HepG2 (cell line): Measurements from ENCODE around the gene MYL12B. TPM values are rescaled to one million over a fixed set of nuclear protein-coding genes. Genes with fewer than 3 reads are reported as not detected.

ENCODE experiments used
- CCAR2 ChIP-seq: fragments of 200-400 bp; formaldehyde crosslinking; optimal IDR thresholded peaks from 2 replicates; pipeline ENCODE3; 2018; ENCODE audit warnings: low read depth, mild to moderate bottlenecking, low read length, moderate library complexity
- HMGXB3 ChIP-seq: sonication (generic); formaldehyde crosslinking; IDR thresholded peaks from 2 replicates; pipeline ENCODE4 v1.4.0; 2020; ENCODE audit warnings: missing genetic modification reagents, borderline replicate concordance
- IKZF4 ChIP-seq: sonication (generic); formaldehyde crosslinking; IDR thresholded peaks from 2 replicates; pipeline ENCODE4 v1.5.1; 2020; ENCODE audit warnings: borderline replicate concordance, mild to moderate bottlenecking, low read depth, missing genetic modification reagents; ENCODE audit errors: not compliant biosample characterization
- KDM1A ChIP-seq: IDR thresholded peaks from 2 replicates; pipeline ENCODE4 v1.6.1; 2016; ENCODE audit warnings: missing compliant biosample characterization
- NRL ChIP-seq: sonication (generic); formaldehyde crosslinking; IDR thresholded peaks from 2 replicates; pipeline ENCODE4 v1.5.0; 2020; ENCODE audit warnings: missing genetic modification reagents, mild to moderate bottlenecking, moderate library complexity, borderline replicate concordance
- PBX3 ChIP-seq: sonication (generic); formaldehyde crosslinking; IDR thresholded peaks from 2 replicates; pipeline ENCODE4 v1.8.1; 2023; ENCODE audit warnings: missing genetic modification reagents, inconsistent platforms, borderline replicate concordance
- REL ChIP-seq: sonication (generic); formaldehyde crosslinking; conservative IDR thresholded peaks from 2 replicates; pipeline ENCODE4 v1.8.0; 2022; ENCODE audit warnings: mild to moderate bottlenecking, missing genetic modification reagents, moderate library complexity
- SIX1 ChIP-seq: sonication (generic); formaldehyde crosslinking; IDR thresholded peaks from 2 replicates; pipeline ENCODE4 v1.4.0; 2020; ENCODE audit warnings: missing genetic modification reagents, borderline replicate concordance
- TARDBP ChIP-seq: sonication (generic); formaldehyde crosslinking; IDR thresholded peaks from 2 replicates; pipeline ENCODE4 v1.8.0; 2022; ENCODE audit warnings: mild to moderate bottlenecking, missing genetic modification reagents
- U2AF1 ChIP-seq: fragments of 200-400 bp; formaldehyde crosslinking; optimal IDR thresholded peaks from 2 replicates; pipeline ENCODE3; 2017; ENCODE audit warnings: mild to moderate bottlenecking, low read depth, low read length
- ZFP91 ChIP-seq: sonication (generic); formaldehyde crosslinking; IDR thresholded peaks from 2 replicates; pipeline ENCODE4 v1.9.0; 2022; ENCODE audit warnings: missing genetic modification reagents, mild to moderate bottlenecking, borderline replicate concordance
- ZNF205 ChIP-seq: IDR thresholded peaks from 2 replicates; pipeline ENCODE4 v1.6.1; 2018; ENCODE audit warnings: missing biosample characterization, missing genetic modification reagents
- ZNF354B ChIP-seq: sonication (generic); formaldehyde crosslinking; IDR thresholded peaks from 2 replicates; pipeline ENCODE4 v1.8.0; 2022; ENCODE audit warnings: mild to moderate bottlenecking, missing genetic modification reagents
- ZNF574 ChIP-seq: sonication (generic); formaldehyde crosslinking; IDR thresholded peaks from 2 replicates; pipeline ENCODE4 v1.4.0; 2020; ENCODE audit warnings: missing genetic modification reagents
- ZNF704 ChIP-seq: sonication (generic); formaldehyde crosslinking; IDR thresholded peaks from 2 replicates; pipeline ENCODE4 v1.8.1; 2023; ENCODE audit warnings: mild to moderate bottlenecking, inconsistent platforms, moderate library complexity, missing genetic modification reagents, borderline replicate concordance
- ZNF83 ChIP-seq: sonication (generic); formaldehyde crosslinking; IDR thresholded peaks from 2 replicates; pipeline ENCODE4 v1.4.0; 2020; ENCODE audit warnings: missing genetic modification reagents, mild to moderate bottlenecking, borderline replicate concordance
- polyA plus RNA-seq, 8 experiments: library from polyadenylated mRNA; depleted of rRNA in 3 of 8; stranded (reverse) in 7 of 8; unstranded in 1 of 8; fragments of >200 nt; fragmentation: Illumina TruSeq in 4 of 8; extraction: Trizol in 4 of 8; gene quantifications; 2 replicates each; pipeline versions ENCODE4 v1.2.1 to v1.2.3, GENCODE V29; 2011 to 2016; ENCODE audit warnings: low read depth in 4 of 8, missing spikeins in 1 of 8, mixed read lengths in 1 of 8; ENCODE audit not compliant: insufficient read depth in 1 of 8
- total RNA-seq, 5 experiments: library from RNA; depleted of rRNA; stranded (reverse); fragments of >200 nt; fragmentation: Illumina TruSeq; extraction: Trizol; gene quantifications; 2 replicates each; pipeline ENCODE4 v1.2.3, GENCODE V29; 2016; ENCODE audit warnings: low read depth in 1 of 5

The MYL12B gene
- total and polyA plus RNA-seq, 2 of the 13 experiments (the other 11 are each of a cell fraction or from before 2014, with no cell fraction given): 265 to 340 TPM

GRCh38 chr18:3247240-3248061, 14.5 kb upstream of the MYL12B start, which contains the start of gene MYL12A (continued):
- TF ChIP-seq ZNF574 (CRISPR knock-in tag) (no peak), U2AF1 (peak; percentile 56), ZNF83 (CRISPR knock-in tag) (peak; percentile 49; the same call in 1 of the 2 replicates), HMGXB3 (CRISPR knock-in tag) (peak; percentile 44; the same call in 1 of the 2 replicates), TARDBP (CRISPR knock-in tag) (peak; percentile 91), ZNF205 (CRISPR knock-in tag) (0 out of 2 replicates have a peak, but pooled peaks have one; percentile 34), PBX3 (CRISPR knock-in tag) (no peak), CCAR2 (no peak), ZFP91 (CRISPR knock-in tag) (peak; percentile 89), SIX1 (no peak), NRL (CRISPR knock-in tag) (peak; percentile 54; the same call in 1 of the 2 replicates), KDM1A (no peak), ZNF704 (CRISPR knock-in tag) (0 out of 2 replicates have a peak, but pooled peaks have one; percentile 42), REL (CRISPR knock-in tag) (no peak), ZNF354B (peak; percentile 88; the same call in 1 of the 2 replicates), IKZF4 (CRISPR knock-in tag) (no peak)
